ENCODE measurements around the gene GPRC5A.

GPRC5A gene

GRCh38 chr12:12954878-12955625 lies 63.7 kb downstream of the GPRC5A start:
- in situ Hi-C loops (cut with HindIII; ENCODE audit: low sequenced_read_pairs), result no loop called here
- no peak for DNase-seq (ENCODE audit: low read depth)

GRCh38 chr12:12958886-12959285 lies 67.5 kb downstream of the GPRC5A start:
- H3K4me3 ChIP-seq (ENCODE audit: low read depth, low read length), result no peak overlapping the region
- no peak for DNase-seq (ENCODE audit: low read depth)
- no peak for TF ChIP-seq CTCF (IDR thresholded peaks at IDR 0.05; ENCODE audit: low read depth, low read length, missing control alignments)
- in situ Hi-C loops (cut with HindIII; ENCODE audit: low sequenced_read_pairs), result no loop called here

More at GRCh38 chr12:12954878-12955625, 63.7 kb downstream of the GPRC5A start:
- TF ChIP-seq CTCF (IDR thresholded peaks at IDR 0.05; ENCODE audit: low read depth, low read length, missing control alignments), result no peak
- no peak overlapping the region for H3K4me3 ChIP-seq (ENCODE audit: low read depth, low read length)

GRCh38 chr12:12960639-12961209 lies 69.4 kb downstream of the GPRC5A start:
- in situ Hi-C loops (cut with HindIII; ENCODE audit: low sequenced_read_pairs), result no loop called here
- no peak for DNase-seq (ENCODE audit: low read depth)
- no peak overlapping the region for H3K4me3 ChIP-seq (ENCODE audit: low read depth, low read length)
- TF ChIP-seq CTCF (IDR thresholded peaks at IDR 0.05; ENCODE audit: low read depth, low read length, missing control alignments), result no peak

GRCh38 chr12:12964255-12964654 lies 72.9 kb downstream of the GPRC5A start:
- no peak for TF ChIP-seq CTCF (IDR thresholded peaks at IDR 0.05; ENCODE audit: low read depth, low read length, missing control alignments)
- DNase-seq (ENCODE audit: low read depth), result no peak
- H3K4me3 ChIP-seq (ENCODE audit: low read depth, low read length), result no peak overlapping the region
- in situ Hi-C loops (cut with HindIII; ENCODE audit: low sequenced_read_pairs), result no loop called here

GRCh38 chr12:12965836-12966235 lies 74.5 kb downstream of the GPRC5A start:
- H3K4me3 ChIP-seq (ENCODE audit: low read depth, low read length), result no peak overlapping the region
- TF ChIP-seq CTCF (IDR thresholded peaks at IDR 0.05; ENCODE audit: low read depth, low read length, missing control alignments), result no peak
- no peak for DNase-seq (ENCODE audit: low read depth)
- in situ Hi-C loops (cut with HindIII; ENCODE audit: low sequenced_read_pairs), result no loop called here

Data from astrocyte of the cerebellum (primary cell).